Astrocyte of the hippocampus (primary cell): Measurements from ENCODE around the gene OR2AP1.
"Not testable (repeated sequence)": the region's sequence is repeated elsewhere in the genome, so short reads cannot be mapped to it uniquely, and the experiment has no call there.

Experiments used
- DNase-seq: peaks from one replicate; pipeline ENCODE4 v3.0.0; 2011; ENCODE audit warnings: low read depth, low spot score

The OR2AP1 gene

GRCh38 chr12:55572168-55572567 lies at the start of gene OR2AP1:
Gene OR2AP1 (plus strand): TSS chr12:55572468. CDS start chr12:55574415, 1,947 bp downstream.
- no peak for DNase-seq

GRCh38 chr12:55548235-55548634 lies 24.0 kb upstream of the OR2AP1 start:
- DNase-seq = not testable (repeated sequence)

GRCh38 chr12:55548756-55549155 lies 23.5 kb upstream of the OR2AP1 start:
- DNase-seq = no peak

- no peak for DNase-seq
Observed at GRCh38 chr12:55549302-55549701, 23.0 kb upstream of the OR2AP1 start, which contains the start of gene OR6C4. Gene OR6C4 (plus strand): TSS chr12:55549602. CDS start chr12:55551227, 1,625 bp downstream.

GRCh38 chr12:55554296-55554695 lies 18.0 kb upstream of the OR2AP1 start:
- no peak for DNase-seq

- DNase-seq = not testable (repeated sequence)
Observed at GRCh38 chr12:55570060-55570459, 2.2 kb upstream of the OR2AP1 start.

GRCh38 chr12:55570689-55571088 lies 1.6 kb upstream of the OR2AP1 start:
- DNase-seq = not testable (repeated sequence)

- no peak for DNase-seq
Observed at GRCh38 chr12:55582066-55582465, 9.8 kb downstream of the OR2AP1 start.

GRCh38 chr12:55585817-55586216 lies 13.5 kb downstream of the OR2AP1 start:
- DNase-seq = no peak

GRCh38 chr12:55590152-55590551 lies 17.9 kb downstream of the OR2AP1 start:
- DNase-seq = not testable (repeated sequence)

GRCh38 chr12:55607821-55608594 lies 35.7 kb downstream of the OR2AP1 start:
- no peak for DNase-seq

GRCh38 chr12:55610598-55610997 lies 38.3 kb downstream of the OR2AP1 start:
- DNase-seq = no peak

- no peak for DNase-seq
Observed at GRCh38 chr12:55612646-55613045, 40.4 kb downstream of the OR2AP1 start.

GRCh38 chr12:55614764-55615163 lies 42.5 kb downstream of the OR2AP1 start:
- no peak for DNase-seq

GRCh38 chr12:55619354-55620138 lies 47.3 kb downstream of the OR2AP1 start:
- peak; percentile 95 for DNase-seq

GRCh38 chr12:55624056-55624455 lies 51.8 kb downstream of the OR2AP1 start:
- DNase-seq = no peak
